H9 (cell line): ENCODE data around the gene NRXN3. TPM values are rescaled to one million over a fixed set of nuclear protein-coding genes. Genes with fewer than 3 reads are reported as not detected.

ENCODE experiments used
- DNase-seq: peaks from one replicate; pipeline ENCODE4 v3.0.0-alpha.2; 2017
- H2AFZ ChIP-seq: one replicate; pipeline ENCODE4 v1.6.1; 2013; ENCODE audit warnings: mild to moderate bottlenecking, low read length, control low read depth, moderate library complexity
- H2AK5ac ChIP-seq: 2 replicates; pipeline ENCODE4 v1.6.1; 2013; ENCODE audit warnings: low read length, control low read depth, mixed read lengths; ENCODE audit not compliant: insufficient read length
- H2BK120ac ChIP-seq: one replicate; pipeline ENCODE4 v1.6.1; 2013; ENCODE audit warnings: low read depth, mild to moderate bottlenecking, low read length, control low read depth, inconsistent platforms; ENCODE audit not compliant: poor library complexity, severe bottlenecking
- H2BK12ac ChIP-seq: 2 replicates; pipeline ENCODE4 v1.6.1; 2013; ENCODE audit warnings: low read length, control low read depth, mixed read lengths, low read depth; ENCODE audit not compliant: insufficient read length
- H2BK15ac ChIP-seq: 2 replicates; pipeline ENCODE4 v1.6.1; 2013; ENCODE audit warnings: low read depth, low read length, control low read depth
- H2BK20ac ChIP-seq: one replicate; pipeline ENCODE4 v1.6.1; 2013; ENCODE audit warnings: low read depth, mild to moderate bottlenecking, low read length, control low read depth, inconsistent platforms; ENCODE audit not compliant: poor library complexity, severe bottlenecking
- H2BK5ac ChIP-seq: 2 replicates; pipeline ENCODE4 v1.6.1; 2013; ENCODE audit warnings: low read length, control low read depth, mixed read lengths; ENCODE audit not compliant: insufficient read length
- H3K14ac ChIP-seq: 2 replicates; pipeline ENCODE4 v1.6.1; 2013; ENCODE audit warnings: low read length, control low read depth; ENCODE audit not compliant: insufficient read depth
- H3K18ac ChIP-seq: 2 replicates; pipeline ENCODE4 v1.6.1; 2013; ENCODE audit warnings: low read depth, mild to moderate bottlenecking, mixed read lengths, low read length, control low read depth; ENCODE audit not compliant: insufficient read length
- H3K23ac ChIP-seq: 2 replicates; pipeline ENCODE4 v1.6.1; 2013; ENCODE audit warnings: low read length, control low read depth, mixed read lengths, low read depth; ENCODE audit not compliant: insufficient read length
- H3K23me2 ChIP-seq: 2 replicates; pipeline ENCODE4 v1.6.1; 2013; ENCODE audit warnings: low read depth, mild to moderate bottlenecking, mixed read lengths, low read length, control low read depth; ENCODE audit not compliant: insufficient read length, poor library complexity, severe bottlenecking
- H3K27ac ChIP-seq: 2 replicates; pipeline ENCODE4 v1.5.1; 2013; ENCODE audit warnings: low read length, control low read depth, mixed read lengths, low read depth; ENCODE audit not compliant: insufficient read length
- H3K27me3 ChIP-seq: 2 replicates; pipeline ENCODE4 v1.6.1; 2013; ENCODE audit warnings: low read length, control low read depth, inconsistent platforms; ENCODE audit not compliant: insufficient read depth
- H3K4ac ChIP-seq: 2 replicates; pipeline ENCODE4 v1.6.1; 2013; ENCODE audit warnings: low read depth, mild to moderate bottlenecking, control low read depth, inconsistent platforms, low read length, moderate library complexity
- H3K4me1 ChIP-seq: 2 replicates; pipeline ENCODE4 v1.6.1; 2013; ENCODE audit warnings: low read length, control low read depth, inconsistent platforms; ENCODE audit not compliant: insufficient read depth
- H3K4me2 ChIP-seq: 2 replicates; pipeline ENCODE4 v1.6.1; 2013; ENCODE audit warnings: low read length, control low read depth, mixed read lengths; ENCODE audit not compliant: insufficient read length, insufficient read depth
- H3K56ac ChIP-seq: 2 replicates; pipeline ENCODE4 v1.6.1; 2013; ENCODE audit warnings: low read depth, mild to moderate bottlenecking, mixed read lengths, low read length, control low read depth; ENCODE audit not compliant: insufficient read length
- H3K79me1 ChIP-seq: 2 replicates; pipeline ENCODE4 v1.6.1; 2013; ENCODE audit warnings: low read depth, mild to moderate bottlenecking, moderate library complexity, low read length, control low read depth, inconsistent platforms; ENCODE audit not compliant: insufficient read depth, poor library complexity, severe bottlenecking
- H3K79me2 ChIP-seq: 2 replicates; pipeline ENCODE4 v1.6.1; 2013; ENCODE audit warnings: low read length, control low read depth, inconsistent platforms; ENCODE audit not compliant: insufficient read depth
- H3K9ac ChIP-seq: 2 replicates; pipeline ENCODE4 v1.6.1; 2013; ENCODE audit warnings: low read length, control low read depth, mixed read lengths; ENCODE audit not compliant: insufficient read length; ENCODE audit errors: extremely low read depth
- H3K9me3 ChIP-seq: one replicate; pipeline ENCODE4 v1.6.1; 2013; ENCODE audit warnings: low read depth, low read length, inconsistent platforms; ENCODE audit not compliant: control insufficient read depth
- H3T11ph ChIP-seq: one replicate; pipeline ENCODE4 v1.6.1; 2013; ENCODE audit warnings: mild to moderate bottlenecking, low read length, control low read depth, inconsistent platforms
- H4K20me1 ChIP-seq: one replicate; pipeline ENCODE4 v1.6.1; 2013; ENCODE audit not compliant: control insufficient read depth, insufficient read length, insufficient read depth
- H4K5ac ChIP-seq: 2 replicates; pipeline ENCODE4 v1.6.1; 2013; ENCODE audit warnings: low read depth, mild to moderate bottlenecking, mixed read lengths, low read length, control low read depth; ENCODE audit not compliant: insufficient read length
- H4K8ac ChIP-seq: replicated peaks from 2 replicates; pipeline ENCODE4 v1.6.1; 2013; ENCODE audit warnings: low read length, control low read depth, mixed read lengths, low read depth; ENCODE audit not compliant: insufficient read length
- H4K91ac ChIP-seq: 2 replicates; pipeline ENCODE4 v1.6.1; 2013; ENCODE audit warnings: low read depth, mild to moderate bottlenecking, moderate library complexity, mixed read lengths, low read length, control low read depth; ENCODE audit not compliant: insufficient read length
- H3K27ac Mint-ChIP-seq, 3 experiments: 2 replicates in 2 of 3; 3 replicates in 1 of 3; pipeline ENCODE4 v1.8.0; 2020 to 2021; ENCODE audit warnings: mixed read lengths in 3 of 3, mild to moderate bottlenecking in 1 of 3, moderate library complexity in 1 of 3
- H3K27me3 Mint-ChIP-seq: 2 replicates; pipeline ENCODE4 v1.8.0; 2021; ENCODE audit warnings: low read depth, mild to moderate bottlenecking, moderate library complexity, mixed read lengths
- H3K36me3 Mint-ChIP-seq, 3 experiments: 2 replicates in 2 of 3; 3 replicates in 1 of 3; pipeline ENCODE4 v1.8.0; 2020 to 2021; ENCODE audit warnings: low read depth in 3 of 3, mixed read lengths in 3 of 3; ENCODE audit not compliant: insufficient read depth in 1 of 3
- H3K4me1 Mint-ChIP-seq, 2 experiments: 2 replicates each; pipeline ENCODE4 v1.8.0; 2020; ENCODE audit warnings: mixed read lengths in 2 of 2
- H3K4me3 Mint-ChIP-seq, 2 experiments: 2 replicates in 1 of 2; 3 replicates in 1 of 2; pipeline ENCODE4 v1.8.0; 2020 to 2021; ENCODE audit warnings: mild to moderate bottlenecking in 2 of 2, mixed read lengths in 2 of 2, moderate library complexity in 1 of 2
- H3K9me3 Mint-ChIP-seq, 2 experiments: 2 replicates in 1 of 2; 3 replicates in 1 of 2; pipeline ENCODE4 v1.8.0; 2020; ENCODE audit warnings: mild to moderate bottlenecking in 2 of 2, mixed read lengths in 2 of 2, moderate library complexity in 1 of 2
- CTCF ChIP-seq: fragments of 200-600 bp; sonication (generic); conservative IDR thresholded peaks from 3 replicates; pipeline ENCODE4 v1.8.0; 2021; ENCODE audit warnings: antibody characterized with exemption, mild to moderate bottlenecking
- WGBS: extraction: QIAGEN DNeasy Blood & Tissue Kit; methylation state at CpG from one replicate; pipeline ENCODE4 v1.1.7; 2013; ENCODE audit warnings: missing lambda C conversion rate, low lambda C conversion rate, mixed read lengths; ENCODE audit not compliant: insufficient read length; ENCODE audit errors: extremely low coverage; 5-methylcytosine and 5-hydroxymethylcytosine counted together
- total RNA-seq: library from RNA; stranded (reverse); gene quantifications from 2 replicates; pipeline ENCODE4 v1.2.1, GENCODE V29; 2021

NRXN3 gene
- total RNA-seq, 1 experiment from 2014 or later, result 1.8 TPM

GRCh38 chr14:79491161-79491560, 1321.0 kb downstream of the NRXN3 start:
- no peak overlapping the region for H3K14ac ChIP-seq
- H3K4me1 Mint-ChIP-seq, result no peaks in the 10 kb centered on the region; a peak in 1 of 4 replicates
- H2AK5ac ChIP-seq, result no peak overlapping the region
- no peak overlapping the region for H3K4me3 Mint-ChIP-seq
- no peak overlapping the region for H3K27ac Mint-ChIP-seq
- H2BK20ac ChIP-seq, result no peak overlapping the region
- H4K5ac ChIP-seq, result no peak overlapping the region
- H3T11ph ChIP-seq, result no peak overlapping the region
- H3K9me3 Mint-ChIP-seq, result peaks cover 0 to 4% of the 10 kb centered on the region in 2 experiments; a peak in 2 of 5 replicates
- no peak overlapping the region for H2BK15ac ChIP-seq
- H3K23me2 ChIP-seq, result no peaks in the 10 kb centered on the region
- H3K56ac ChIP-seq, result no peak overlapping the region
- H4K20me1 ChIP-seq, result no peaks in the 10 kb centered on the region
- no peaks in the 10 kb centered on the region for H3K27me3 Mint-ChIP-seq
- H3K27ac ChIP-seq, result no peak overlapping the region
- H3K4ac ChIP-seq, result no peak overlapping the region
- H2BK5ac ChIP-seq, result no peak overlapping the region
- DNase-seq, result no peak
- H3K18ac ChIP-seq, result no peak overlapping the region
- no peak overlapping the region for H3K9ac ChIP-seq
- no peaks in the 10 kb centered on the region for H3K79me2 ChIP-seq
- no peaks in the 10 kb centered on the region; a peak in 2 of 7 replicates for H3K36me3 Mint-ChIP-seq
- no peak overlapping the region for H4K91ac ChIP-seq
- H3K4me2 ChIP-seq, result no peak overlapping the region
- TF ChIP-seq CTCF, result no peak
- H2BK120ac ChIP-seq, result no peak overlapping the region
- H4K8ac ChIP-seq, result no peak overlapping the region
- H3K4me1 ChIP-seq, result no peaks in the 10 kb centered on the region
- no peaks in the 10 kb centered on the region for H3K27me3 ChIP-seq
- no peak overlapping the region for H3K23ac ChIP-seq
- no peak overlapping the region for H2BK12ac ChIP-seq
- H3K9me3 ChIP-seq, result no peaks in the 10 kb centered on the region
- no CpG with 5 or more reads among the region's 1 CpG for WGBS
- H2AFZ ChIP-seq, result no peak overlapping the region
- no peaks in the 10 kb centered on the region for H3K79me1 ChIP-seq
